ENCODE results near the gene PSME1. TPM values are rescaled to one million over a fixed set of nuclear protein-coding genes. Genes with fewer than 3 reads are reported as not detected.

Gene PSME1
- total RNA-seq, 2 donors from 2014 or later, result 78.4 to 93.7 TPM

DNA sequence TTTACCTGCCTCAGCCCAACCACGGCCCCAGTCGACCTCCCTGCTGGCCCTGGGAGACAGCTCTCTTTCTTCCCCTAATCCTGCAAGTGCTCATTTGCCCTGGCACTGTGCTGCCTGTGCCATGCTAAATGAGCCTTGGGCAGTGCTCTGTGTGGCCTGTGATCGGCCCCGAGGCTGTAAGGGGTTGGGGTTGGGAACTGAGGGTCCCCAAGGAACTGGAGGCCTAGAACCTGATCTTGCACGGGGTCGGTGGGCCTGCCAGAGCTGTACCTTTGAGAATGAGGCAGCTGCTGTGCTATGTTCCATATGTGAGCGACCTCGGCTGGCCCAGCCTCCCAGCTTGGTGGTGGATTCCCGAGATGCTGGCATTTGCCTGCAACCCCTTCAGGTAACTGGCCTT lies 14.1 kb downstream of the PSME1 start:
- intact Hi-C loops (cut with DNase I), result no loop called here
- Histone ChIP-seq H3K36me3 (replicated peaks in 1 of 2; ENCODE audit: insufficient read depth in 1 of 2, low read depth in 2 of 2) (peaks cover 0 to 18% of the 10 kb centered on the region in 2 donors), H3K27me3 (no peaks in the 10 kb centered on the region), H3K4me3 (no peak overlapping the region), H3K4me1 (peaks cover 30% of the 10 kb centered on the region), H3K27ac (no peak overlapping the region), H3K9me3 (no peaks in the 10 kb centered on the region)
- no peak for DNase-seq
- TF ChIP-seq POLR2A (IDR thresholded peaks at IDR 0.05), result no peak
- TF ChIP-seq, protein P1, sequence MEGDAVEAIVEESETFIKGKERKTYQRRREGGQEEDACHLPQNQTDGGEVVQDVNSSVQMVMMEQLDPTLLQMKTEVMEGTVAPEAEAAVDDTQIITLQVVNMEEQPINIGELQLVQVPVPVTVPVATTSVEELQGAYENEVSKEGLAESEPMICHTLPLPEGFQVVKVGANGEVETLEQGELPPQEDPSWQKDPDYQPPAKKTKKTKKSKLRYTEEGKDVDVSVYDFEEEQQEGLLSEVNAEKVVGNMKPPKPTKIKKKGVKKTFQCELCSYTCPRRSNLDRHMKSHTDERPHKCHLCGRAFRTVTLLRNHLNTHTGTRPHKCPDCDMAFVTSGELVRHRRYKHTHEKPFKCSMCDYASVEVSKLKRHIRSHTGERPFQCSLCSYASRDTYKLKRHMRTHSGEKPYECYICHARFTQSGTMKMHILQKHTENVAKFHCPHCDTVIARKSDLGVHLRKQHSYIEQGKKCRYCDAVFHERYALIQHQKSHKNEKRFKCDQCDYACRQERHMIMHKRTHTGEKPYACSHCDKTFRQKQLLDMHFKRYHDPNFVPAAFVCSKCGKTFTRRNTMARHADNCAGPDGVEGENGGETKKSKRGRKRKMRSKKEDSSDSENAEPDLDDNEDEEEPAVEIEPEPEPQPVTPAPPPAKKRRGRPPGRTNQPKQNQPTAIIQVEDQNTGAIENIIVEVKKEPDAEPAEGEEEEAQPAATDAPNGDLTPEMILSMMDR (IDR thresholded peaks at IDR 0.05), result no peak
- no peak for ATAC-seq
- 81 to 87% methylated on average over 8 to 9 of the region's 9 CpGs for WGBS, 2 donors

DNA sequence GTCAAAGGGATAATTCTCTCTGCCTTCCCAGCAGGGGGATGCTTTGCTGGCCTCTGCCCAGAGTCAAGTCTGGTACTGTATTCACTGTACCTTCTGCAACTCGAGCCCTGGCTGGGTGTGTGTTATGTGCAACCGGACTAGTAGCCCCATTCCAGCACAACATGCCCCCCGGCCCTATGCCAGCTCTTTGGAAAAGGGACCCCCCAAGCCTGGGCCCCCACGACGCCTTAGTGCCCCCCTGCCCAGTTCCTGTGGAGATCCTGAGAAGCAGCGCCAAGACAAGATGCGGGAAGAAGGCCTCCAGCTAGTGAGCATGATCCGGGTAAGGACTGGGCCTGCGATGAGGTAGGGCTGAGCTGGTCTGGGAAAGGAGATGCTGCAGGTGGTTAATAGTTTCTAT lies 14.6 kb downstream of the PSME1 start:
- no peaks in the 10 kb centered on the region for H3K27me3 ChIP-seq
- intact Hi-C loops (cut with DNase I), result no loop called here
- DNase-seq (no peak), ATAC-seq (no peak)
- H3K27ac ChIP-seq, result no peak overlapping the region
- H3K4me3 ChIP-seq, result no peak overlapping the region
- peaks cover 0 to 22% of the 10 kb centered on the region in 2 donors for H3K36me3 ChIP-seq (replicated peaks in 1 of 2; ENCODE audit: insufficient read depth in 1 of 2, low read depth in 2 of 2)
- WGBS, 2 donors, result 83 to 91% methylated on average over 8 to 9 of the region's 9 CpGs
- peaks cover 25% of the 10 kb centered on the region for H3K4me1 ChIP-seq
- H3K9me3 ChIP-seq, result no peaks in the 10 kb centered on the region
- TF ChIP-seq POLR2A (IDR thresholded peaks at IDR 0.05), result no peak
- TF ChIP-seq, protein P1 (IDR thresholded peaks at IDR 0.05), result no peak

DNA sequence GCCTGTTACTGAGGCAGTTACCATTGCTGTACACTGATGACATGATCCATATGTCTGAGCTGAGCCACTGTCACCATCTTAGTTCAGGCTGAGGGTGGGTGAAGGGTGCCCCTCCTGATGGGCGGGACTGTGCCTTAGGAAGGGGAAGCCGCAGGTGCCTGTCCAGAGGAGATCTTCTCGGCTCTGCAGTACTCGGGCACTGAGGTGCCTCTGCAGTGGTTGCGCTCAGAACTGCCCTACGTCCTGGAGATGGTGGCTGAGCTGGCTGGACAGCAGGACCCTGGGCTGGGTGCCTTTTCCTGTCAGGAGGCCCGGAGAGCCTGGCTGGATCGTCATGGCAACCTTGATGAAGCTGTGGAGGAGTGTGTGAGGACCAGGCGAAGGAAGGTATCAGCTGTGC lies 15.0 kb downstream of the PSME1 start:
- DNase-seq (no peak), ATAC-seq (no peak)
- peaks cover 21% of the 10 kb centered on the region for H3K4me1 ChIP-seq
- no peak overlapping the region for H3K4me3 ChIP-seq
- intact Hi-C loops (cut with DNase I), result no loop called here
- no peaks in the 10 kb centered on the region for H3K9me3 ChIP-seq
- H3K36me3 ChIP-seq (replicated peaks in 1 of 2; ENCODE audit: insufficient read depth in 1 of 2, low read depth in 2 of 2), result peaks cover 0 to 24% of the 10 kb centered on the region in 2 donors
- H3K27me3 ChIP-seq, result no peaks in the 10 kb centered on the region
- no peak overlapping the region for H3K27ac ChIP-seq
- TF ChIP-seq POLR2A (IDR thresholded peaks at IDR 0.05), result no peak
- TF ChIP-seq, protein P1 (IDR thresholded peaks at IDR 0.05), result no peak
- 74 to 80% methylated on average over 6 to 7 of the region's 9 CpGs for WGBS, 2 donors

DNA sequence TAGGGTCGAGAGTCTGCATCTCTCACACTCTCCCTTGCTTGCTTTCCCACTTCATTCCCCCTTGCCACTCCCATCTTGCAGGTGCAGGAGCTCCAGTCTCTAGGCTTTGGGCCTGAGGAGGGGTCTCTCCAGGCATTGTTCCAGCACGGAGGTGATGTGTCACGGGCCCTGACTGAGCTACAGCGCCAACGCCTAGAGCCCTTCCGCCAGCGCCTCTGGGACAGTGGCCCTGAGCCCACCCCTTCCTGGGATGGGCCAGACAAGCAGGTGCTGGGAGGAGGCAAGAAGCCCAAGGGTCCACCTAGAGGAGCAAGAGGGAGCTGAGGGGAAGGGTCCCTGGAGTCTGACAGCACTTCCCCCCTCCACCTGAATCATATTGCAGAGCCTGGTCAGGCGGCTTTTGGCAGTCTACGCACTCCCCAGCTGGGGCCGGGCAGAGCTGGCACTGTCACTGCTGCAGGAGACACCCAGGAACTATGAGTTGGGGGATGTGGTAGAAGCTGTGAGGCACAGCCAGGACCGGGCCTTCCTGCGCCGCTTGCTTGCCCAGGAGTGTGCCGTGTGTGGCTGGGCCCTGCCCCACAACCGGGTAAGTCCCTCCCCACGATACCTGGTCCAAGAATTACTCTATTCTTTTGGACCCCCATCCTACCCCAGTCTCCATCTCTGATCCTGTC lies 15.5 kb downstream of the PSME1 start:
- intact Hi-C loops (cut with DNase I), result no loop called here
- DNase-seq (no peak), ATAC-seq (no peak)
- H3K27ac ChIP-seq, result no peak overlapping the region
- H3K9me3 ChIP-seq, result no peaks in the 10 kb centered on the region
- H3K27me3 ChIP-seq, result no peaks in the 10 kb centered on the region
- TF ChIP-seq, protein P1 (IDR thresholded peaks at IDR 0.05), result no peak
- no peak for TF ChIP-seq POLR2A (IDR thresholded peaks at IDR 0.05)
- no peak overlapping the region for H3K4me3 ChIP-seq
- H3K36me3 ChIP-seq (replicated peaks in 1 of 2; ENCODE audit: insufficient read depth in 1 of 2, low read depth in 2 of 2), result peaks cover 0 to 29% of the 10 kb centered on the region in 2 donors
- 94 to 95% methylated on average over 6 to 16 of the region's 16 CpGs for WGBS, 2 donors
- peaks cover 18% of the 10 kb centered on the region for H3K4me1 ChIP-seq

DNA sequence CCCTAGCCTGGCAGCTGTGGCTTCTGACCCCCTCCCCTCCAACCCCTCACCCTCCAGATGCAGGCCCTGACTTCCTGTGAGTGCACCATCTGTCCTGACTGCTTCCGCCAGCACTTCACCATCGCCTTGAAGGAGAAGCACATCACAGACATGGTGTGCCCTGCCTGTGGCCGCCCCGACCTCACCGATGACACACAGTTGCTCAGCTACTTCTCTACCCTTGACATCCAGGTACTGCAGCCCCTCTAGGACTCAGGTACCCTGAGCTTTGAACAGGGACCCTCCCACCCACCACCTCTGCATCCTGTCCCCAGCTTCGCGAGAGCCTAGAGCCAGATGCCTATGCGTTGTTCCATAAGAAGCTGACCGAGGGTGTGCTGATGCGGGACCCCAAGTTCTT lies 19.1 kb downstream of the PSME1 start:
- no peak for ATAC-seq
- Histone ChIP-seq H3K36me3 (replicated peaks in 1 of 2; ENCODE audit: insufficient read depth in 1 of 2, low read depth in 2 of 2) (peaks cover 6 to 36% of the 10 kb centered on the region in 2 donors), H3K4me3 (no peak overlapping the region), H3K27ac (no peak overlapping the region), H3K4me1 (peaks cover 5% of the 10 kb centered on the region), H3K9me3 (no peaks in the 10 kb centered on the region), H3K27me3 (no peaks in the 10 kb centered on the region)
- TF ChIP-seq POLR2A (IDR thresholded peaks at IDR 0.05), result no peak
- TF ChIP-seq, protein P1 (IDR thresholded peaks at IDR 0.05), result no peak
- intact Hi-C loops (cut with DNase I), result no loop called here
- DNase-seq, result no peak
- 89 to 95% methylated on average over 9 to 10 of the region's 10 CpGs for WGBS, 2 donors
